Measurements from ENCODE around the gene SPATA13.
A peak's percentile ranks its signal among the peaks of the same experiment; 100 is the strongest.

Gene SPATA13

GRCh38 chr13:24147570-24147963 lies 13.0 kb upstream of the SPATA13 start:
- DNase-seq = no peak
- TF ChIP-seq GATA1 (IDR thresholded peaks at IDR 0.05; ENCODE audit: low read depth, low read length) = no peak
- no peak for TF ChIP-seq POLR2A (IDR thresholded peaks at IDR 0.05; ENCODE audit: low read length)

- TF ChIP-seq POLR2A (IDR thresholded peaks at IDR 0.05; ENCODE audit: low read length) = no peak
- TF ChIP-seq GATA1 (IDR thresholded peaks at IDR 0.05; ENCODE audit: low read depth, low read length) = no peak
- no peak for DNase-seq
These were observed 11.9 kb upstream of the SPATA13 start for GRCh38 chr13:24148414-24149235.

GRCh38 chr13:24149246-24150032 lies 11.1 kb upstream of the SPATA13 start:
- TF ChIP-seq POLR2A (IDR thresholded peaks at IDR 0.05; ENCODE audit: low read length) (no peak), GATA1 (IDR thresholded peaks at IDR 0.05; ENCODE audit: low read depth, low read length) (no peak)
- no peak for DNase-seq

- TF ChIP-seq POLR2A (IDR thresholded peaks at IDR 0.05; ENCODE audit: low read length) (no peak), GATA1 (IDR thresholded peaks at IDR 0.05; ENCODE audit: low read depth, low read length) (no peak)
These were observed 9.9 kb upstream of the SPATA13 start for GRCh38 chr13:24150572-24150971.

GRCh38 chr13:24151864-24152263 lies 8.7 kb upstream of the SPATA13 start:
- no peak for DNase-seq
- TF ChIP-seq POLR2A (IDR thresholded peaks at IDR 0.05; ENCODE audit: low read length) = no peak
- TF ChIP-seq GATA1 (IDR thresholded peaks at IDR 0.05; ENCODE audit: low read depth, low read length) = no peak

More at GRCh38 chr13:24150572-24150971, 9.9 kb upstream of the SPATA13 start:
- no peak for DNase-seq

- no peak for DNase-seq
- TF ChIP-seq POLR2A (IDR thresholded peaks at IDR 0.05; ENCODE audit: low read length) (no peak), GATA1 (IDR thresholded peaks at IDR 0.05; ENCODE audit: low read depth, low read length) (no peak)
These were observed 8.0 kb upstream of the SPATA13 start for GRCh38 chr13:24152292-24153214.

- no peak for DNase-seq
- TF ChIP-seq GATA1 (IDR thresholded peaks at IDR 0.05; ENCODE audit: low read depth, low read length) = no peak
- TF ChIP-seq POLR2A (IDR thresholded peaks at IDR 0.05; ENCODE audit: low read length) = no peak
These were observed 7.2 kb upstream of the SPATA13 start for GRCh38 chr13:24153347-24153746.

GRCh38 chr13:24153979-24154701 lies 6.4 kb upstream of the SPATA13 start:
- no peak for TF ChIP-seq POLR2A (IDR thresholded peaks at IDR 0.05; ENCODE audit: low read length)
- TF ChIP-seq GATA1 (IDR thresholded peaks at IDR 0.05; ENCODE audit: low read depth, low read length) = no peak
- no peak for DNase-seq

- DNase-seq = peak; percentile 4 to 8
- TF ChIP-seq POLR2A (IDR thresholded peaks at IDR 0.05; ENCODE audit: low read length) (no peak), GATA1 (IDR thresholded peaks at IDR 0.05; ENCODE audit: low read depth, low read length) (no peak)
These were observed 1.2 kb upstream of the SPATA13 start for GRCh38 chr13:24159357-24159756.

GRCh38 chr13:24161010-24161775 lies 673 bp downstream of the SPATA13 start:
- no peak for TF ChIP-seq GATA1 (IDR thresholded peaks at IDR 0.05; ENCODE audit: low read depth, low read length)
- peak; percentile 3 for TF ChIP-seq POLR2A (IDR thresholded peaks at IDR 0.05; ENCODE audit: low read length)
- peak; percentile 65 for DNase-seq

- no peak for DNase-seq
- TF ChIP-seq GATA1 (IDR thresholded peaks at IDR 0.05; ENCODE audit: low read depth, low read length) = no peak
- TF ChIP-seq POLR2A (IDR thresholded peaks at IDR 0.05; ENCODE audit: low read length) = no peak
These were observed 1.5 kb downstream of the SPATA13 start for GRCh38 chr13:24161980-24162525.

- TF ChIP-seq POLR2A (IDR thresholded peaks at IDR 0.05; ENCODE audit: low read length) = no peak
- no peak for TF ChIP-seq GATA1 (IDR thresholded peaks at IDR 0.05; ENCODE audit: low read depth, low read length)
- DNase-seq = no peak
These were observed 2.1 kb downstream of the SPATA13 start for GRCh38 chr13:24162604-24163003.

Measured in erythroblast (primary cell).